ENCODE results near the gene TLCD2. TPM values are rescaled to one million over a fixed set of nuclear protein-coding genes. Genes with fewer than 3 reads are reported as not detected.
"Not testable (repeated sequence)": the region's sequence is repeated elsewhere in the genome, so short reads cannot be mapped to it uniquely, and the experiment has no call there.

The TLCD2 gene
- total RNA-seq, 1 donor from 2014 or later: 4.2 TPM

DNA sequence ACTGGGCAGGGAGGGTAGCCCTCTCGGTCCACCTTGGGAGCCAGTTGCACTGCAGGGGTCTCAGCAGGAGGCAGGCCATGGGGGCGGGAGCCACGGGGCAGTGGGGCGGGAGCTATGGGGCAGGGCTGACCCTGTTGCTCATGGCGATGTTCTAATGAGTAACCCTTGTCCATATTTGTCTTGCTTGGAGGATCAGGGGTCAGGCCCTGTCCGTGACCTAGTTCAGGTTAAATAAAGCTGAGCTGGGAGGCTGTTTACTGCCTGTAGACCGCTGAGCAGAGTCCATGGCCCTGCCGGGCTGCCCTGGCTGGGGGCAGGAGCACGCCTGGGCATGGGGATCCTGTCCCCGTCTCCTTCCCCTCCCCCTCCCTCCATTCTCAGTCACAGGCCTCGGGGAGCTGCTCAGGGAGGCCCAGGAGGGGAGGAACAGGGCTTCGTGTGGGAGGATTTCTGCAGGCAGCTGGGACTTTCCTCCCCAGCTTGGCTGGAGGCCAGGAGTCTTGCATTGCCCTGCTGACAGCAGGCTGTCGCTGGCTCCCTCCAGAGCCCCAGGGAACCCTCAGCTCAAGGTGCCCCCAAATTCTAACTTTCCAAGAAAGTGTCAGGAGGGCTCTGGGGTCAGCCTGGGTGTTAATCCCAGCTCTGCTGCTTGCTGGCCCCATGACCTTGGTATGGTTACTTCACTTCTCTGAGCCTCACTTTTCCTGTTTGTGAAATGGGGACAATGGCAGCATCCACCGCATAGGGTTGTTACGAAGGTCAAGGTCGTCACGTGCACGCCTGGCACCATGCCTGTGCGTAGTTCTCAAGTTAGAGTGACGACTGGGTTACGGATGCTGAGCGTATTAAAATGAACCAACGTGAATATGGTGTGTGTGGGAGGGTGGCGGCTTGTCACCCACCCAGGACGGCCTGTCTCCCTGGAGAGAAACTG, 26.4 kb upstream of the TLCD2 start:
- DNase-seq (ENCODE audit: low spot score): peak; percentile 95
- ATAC-seq: peak; percentile 80

GRCh38 chr17:1735834-1736347, 25.7 kb upstream of the TLCD2 start:
- DNase-seq (ENCODE audit: low spot score): peak; percentile 71
- ATAC-seq: peak; percentile 47

DNA sequence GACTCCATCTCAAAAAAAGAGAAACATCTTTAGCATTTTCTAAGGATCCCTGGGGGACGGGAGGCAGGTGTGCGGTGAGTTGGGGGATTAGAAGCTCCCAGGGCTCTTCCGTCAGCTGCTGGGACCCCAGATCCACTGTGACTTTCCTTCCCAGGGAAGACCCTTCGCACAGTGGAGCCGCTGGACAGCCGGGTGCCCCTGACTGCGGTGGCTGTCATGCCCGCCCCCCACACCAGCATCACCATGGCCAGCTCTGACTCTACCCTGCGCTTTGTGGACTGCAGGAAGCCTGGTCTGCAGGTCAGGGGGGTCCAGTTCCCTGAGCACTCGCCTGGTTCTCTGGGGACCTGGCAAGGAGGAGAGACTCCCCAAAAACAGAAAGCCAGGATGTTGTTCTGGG, 25.2 kb upstream of the TLCD2 start:
- DNase-seq (ENCODE audit: low spot score): no peak
- ATAC-seq: no peak

- no peak for DNase-seq (ENCODE audit: low spot score)
- ATAC-seq: no peak
Observed at GRCh38 chr17:1733759-1734158, 23.6 kb upstream of the TLCD2 start.

- no peak for DNase-seq (ENCODE audit: low spot score)
- ATAC-seq: no peak
Observed at GRCh38 chr17:1732833-1733321, 22.7 kb upstream of the TLCD2 start.

- DNase-seq (ENCODE audit: low spot score): no peak
- ATAC-seq: no peak
Observed at GRCh38 chr17:1732241-1732832, 22.2 kb upstream of the TLCD2 start.

DNA sequence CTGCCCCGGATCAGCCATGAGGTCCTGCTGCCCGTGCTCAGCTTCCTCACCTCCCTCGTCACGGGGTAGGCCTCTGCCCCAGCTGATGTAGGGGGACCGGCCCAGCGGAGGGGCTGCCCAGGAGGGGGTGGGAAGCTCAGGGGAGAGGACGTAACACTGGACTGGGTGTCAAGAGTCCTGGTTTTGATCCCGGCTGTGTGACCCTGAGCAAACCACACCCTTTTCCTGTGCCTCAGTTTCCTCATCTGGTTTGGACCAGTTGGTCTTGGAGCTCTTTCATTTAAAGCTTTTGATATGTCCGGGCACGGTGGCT, 21.0 kb upstream of the TLCD2 start:
- DNase-seq (ENCODE audit: low spot score) (no peak), ATAC-seq (no peak)

DNA sequence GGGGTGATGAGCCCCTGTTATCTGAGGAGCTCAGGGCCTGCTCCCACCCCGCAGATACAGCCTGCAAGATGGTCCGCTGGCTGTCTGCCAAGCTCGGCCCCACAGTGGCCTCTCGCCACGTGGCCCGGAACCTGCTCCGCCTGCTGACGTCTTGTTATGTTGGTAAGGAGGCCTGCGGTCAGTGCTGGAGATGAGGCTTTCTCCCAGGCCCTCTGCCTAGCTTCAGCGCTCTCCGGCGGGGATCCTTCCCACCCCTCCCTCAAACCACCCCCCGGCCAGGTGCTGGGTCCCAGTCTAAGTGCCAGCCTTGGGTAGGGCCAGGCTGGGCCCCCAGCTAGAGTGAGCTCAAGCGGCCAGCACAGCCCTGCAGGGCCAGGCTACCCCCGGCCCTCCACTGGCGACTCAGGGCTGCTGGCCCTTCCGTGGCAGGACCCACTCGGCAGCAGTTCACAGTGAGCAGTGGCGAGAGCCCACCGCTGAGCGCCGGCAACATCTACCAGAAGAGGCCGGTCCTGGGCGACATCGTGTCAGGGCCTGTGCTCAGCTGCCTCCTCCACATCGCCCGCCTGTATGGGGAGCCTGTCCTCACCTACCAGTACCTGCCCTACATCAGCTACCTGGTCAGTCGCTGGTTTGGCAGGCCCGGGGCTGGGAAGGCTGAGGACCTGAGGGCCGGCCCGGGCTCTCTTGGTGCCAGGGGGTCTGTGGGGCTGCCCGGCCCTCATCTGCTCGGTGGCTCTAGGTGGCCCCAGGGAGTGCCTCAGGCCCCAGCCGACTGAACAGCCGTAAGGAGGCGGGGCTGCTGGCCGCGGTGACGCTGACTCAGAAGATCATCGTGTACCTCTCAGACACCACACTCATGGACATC, 20.4 kb upstream of the TLCD2 start:
- peak; percentile 34 for ATAC-seq
- DNase-seq (ENCODE audit: low spot score): no peak

DNA sequence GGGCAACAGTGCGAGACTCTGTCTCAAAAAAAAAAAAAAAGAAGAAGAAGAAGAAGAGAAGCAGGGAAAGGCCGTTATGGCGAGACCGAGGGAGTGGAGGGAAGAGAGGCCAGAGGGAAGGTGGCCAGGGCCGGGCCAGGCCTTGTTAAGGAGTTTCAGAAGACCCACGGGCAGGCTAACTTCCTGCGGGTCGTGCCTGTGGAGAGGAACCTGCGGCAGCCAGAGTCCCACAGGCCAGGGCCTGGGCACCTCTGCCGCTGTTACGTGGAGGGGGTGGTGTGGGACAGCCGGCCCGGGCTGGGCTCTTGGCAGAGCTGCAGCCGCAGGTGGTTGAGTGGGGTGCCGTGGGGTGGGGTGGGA, 19.8 kb upstream of the TLCD2 start:
- DNase-seq (ENCODE audit: low spot score) (no peak), ATAC-seq (peak; percentile 7)

- DNase-seq (ENCODE audit: low spot score) (no peak), ATAC-seq (no peak)
Observed at GRCh38 chr17:1727876-1728630, 17.9 kb upstream of the TLCD2 start.

- ATAC-seq: peak; percentile 49
- DNase-seq (ENCODE audit: low spot score): no peak
Observed at GRCh38 chr17:1727258-1727789, 17.1 kb upstream of the TLCD2 start.

GRCh38 chr17:1726626-1727257, 16.6 kb upstream of the TLCD2 start:
- DNase-seq (ENCODE audit: low spot score): no peak

GRCh38 chr17:1725642-1726511, 15.7 kb upstream of the TLCD2 start:
- ATAC-seq: no peak

More at GRCh38 chr17:1726626-1727257, 16.6 kb upstream of the TLCD2 start:
- ATAC-seq: no peak

GRCh38 chr17:1724869-1725641, 14.9 kb upstream of the TLCD2 start:
- DNase-seq (ENCODE audit: low spot score) (peak; percentile 54), ATAC-seq (peak; percentile 56)

More at GRCh38 chr17:1725642-1726511, 15.7 kb upstream of the TLCD2 start:
- no peak for DNase-seq (ENCODE audit: low spot score)

DNA sequence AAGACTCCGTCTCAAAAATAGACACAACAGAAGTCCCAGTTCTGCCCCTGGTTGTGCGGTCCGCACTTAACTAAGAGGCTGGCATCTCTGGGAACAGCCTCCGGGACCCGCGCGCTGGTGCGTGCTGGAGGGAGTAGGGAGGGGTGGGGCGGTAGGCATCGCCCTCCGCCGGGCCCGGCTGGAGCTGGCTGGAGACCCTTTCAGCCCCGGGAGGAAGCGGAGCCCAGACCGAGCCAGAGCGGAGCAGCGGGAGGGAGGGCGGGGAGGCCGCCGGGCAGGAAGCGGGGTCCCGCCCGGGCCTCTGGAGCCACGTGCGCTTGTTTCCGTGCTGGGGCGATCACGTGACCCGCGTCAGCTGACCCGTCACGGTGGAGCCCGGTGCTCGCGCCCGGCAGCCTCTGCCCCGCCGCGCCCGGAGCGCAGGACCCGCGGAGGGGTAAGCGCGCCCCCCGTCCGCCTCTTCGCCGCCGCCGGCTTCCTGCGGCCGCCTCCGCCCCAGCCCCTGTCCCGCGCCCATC, 14.2 kb upstream of the TLCD2 start, which contains the start of gene WDR81:
Gene WDR81, plus strand, starts transcription at position 354 of the 518 bp plus-strand sequence. CDS start 256 bp downstream, outside the sequence.
- DNase-seq (ENCODE audit: low spot score): peak; percentile 93
- ATAC-seq: peak; percentile 77

- DNase-seq (ENCODE audit: low spot score); ATAC-seq: not testable (repeated sequence)
Observed at GRCh38 chr17:1722022-1722421, 11.8 kb upstream of the TLCD2 start.

DNA sequence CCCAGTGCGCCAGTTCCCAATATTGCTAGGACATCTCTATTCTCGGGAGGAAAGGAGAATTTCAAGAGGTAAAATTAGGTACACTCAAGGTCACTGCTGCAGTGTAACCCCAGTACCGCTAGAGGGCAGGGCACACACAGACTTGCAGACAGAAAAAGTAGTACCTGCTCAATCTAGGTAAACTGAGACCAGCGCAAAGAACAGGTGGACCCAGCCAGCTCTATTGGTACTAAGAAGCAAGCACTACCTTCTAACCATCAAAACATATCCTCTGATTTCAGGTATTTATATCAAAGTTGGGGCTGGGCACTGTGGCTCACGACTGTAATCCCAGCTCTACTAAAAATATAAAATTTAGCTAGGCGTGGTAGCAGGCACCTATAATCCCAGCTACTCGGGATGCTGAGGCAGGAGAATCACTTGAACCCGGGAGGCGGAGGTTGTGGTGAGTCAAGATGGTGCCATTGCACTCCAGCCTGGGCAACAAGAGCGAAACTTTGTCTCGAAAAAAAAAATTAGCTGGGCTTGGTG, 10.7 kb upstream of the TLCD2 start:
- DNase-seq (ENCODE audit: low spot score) (peak; percentile 71), ATAC-seq (no peak)
